ENCODE measurements around the gene PRPF38B. TPM values are rescaled to one million over a fixed set of nuclear protein-coding genes. Genes with fewer than 3 reads are reported as not detected.

PRPF38B gene
- total and polyA plus RNA-seq, 4 donors: 16.9 to 56.8 (median 38.3) TPM

GRCh38 chr1:108708691-108709660 is 16.9 kb downstream of the PRPF38B start:
- no peak overlapping the region for H3K27ac ChIP-seq (ENCODE audit: low read depth, low read length)
- 82% methylated on average over 5 of the region's 7 CpGs for WGBS (ENCODE audit: insufficient coverage)
- no peaks in the 10 kb centered on the region for H3K4me1 ChIP-seq (ENCODE audit: control insufficient read depth, insufficient read depth, low read length)
- H3K9me3 ChIP-seq (ENCODE audit: control insufficient read depth, insufficient read depth, low read length): no peaks in the 10 kb centered on the region
- no peaks in the 10 kb centered on the region for H3K36me3 ChIP-seq (ENCODE audit: control insufficient read depth, insufficient read depth, low read length)
- no peaks in the 10 kb centered on the region for H3K27me3 ChIP-seq (ENCODE audit: control insufficient read depth, insufficient read depth, low read length)
- no peak overlapping the region for H3K4me3 ChIP-seq (ENCODE audit: low read depth, low read length)
- DNase-seq (ENCODE audit: low read depth in 4 of 6, low spot score in 6 of 6): no peak

- no peaks in the 10 kb centered on the region for H3K9me3 ChIP-seq (ENCODE audit: control insufficient read depth, insufficient read depth, low read length)
- 0% methylated on average over 1 of the region's 9 CpGs for WGBS (ENCODE audit: insufficient coverage)
- no peaks in the 10 kb centered on the region for H3K36me3 ChIP-seq (ENCODE audit: control insufficient read depth, insufficient read depth, low read length)
These were observed 20.6 kb downstream of the PRPF38B start, which contains the start of gene FNDC7 for GRCh38 chr1:108712606-108713150. FNDC7 (plus strand) TSS chr1:108712908; CDS start chr1:108712934, 26 bp downstream.

GRCh38 chr1:108715932-108716331 is 23.8 kb downstream of the PRPF38B start:
- Histone ChIP-seq H3K27ac (ENCODE audit: low read depth, low read length) (no peak overlapping the region), H3K27me3 (ENCODE audit: control insufficient read depth, insufficient read depth, low read length) (no peaks in the 10 kb centered on the region), H3K4me1 (ENCODE audit: control insufficient read depth, insufficient read depth, low read length) (peaks cover 12% of the 10 kb centered on the region), H3K9me3 (ENCODE audit: control insufficient read depth, insufficient read depth, low read length) (no peaks in the 10 kb centered on the region), H3K36me3 (ENCODE audit: control insufficient read depth, insufficient read depth, low read length) (no peaks in the 10 kb centered on the region), H3K4me3 (ENCODE audit: low read depth, low read length) (no peak overlapping the region)
- peak in 1 of 6 donors; percentile 17 for DNase-seq (ENCODE audit: low read depth in 4 of 6, low spot score in 6 of 6)
- 77% methylated on average over 3 of the region's 5 CpGs for WGBS (ENCODE audit: insufficient coverage)

More at GRCh38 chr1:108712606-108713150, 20.6 kb downstream of the PRPF38B start, which contains the start of gene FNDC7:
- Histone ChIP-seq H3K27me3 (ENCODE audit: control insufficient read depth, insufficient read depth, low read length) (no peaks in the 10 kb centered on the region), H3K4me1 (ENCODE audit: control insufficient read depth, insufficient read depth, low read length) (peaks cover 4% of the 10 kb centered on the region), H3K4me3 (ENCODE audit: low read depth, low read length) (no peak within 1 kb of the TSS), H3K27ac (ENCODE audit: low read depth, low read length) (no peak within 1 kb of the TSS)
- no peak for DNase-seq (ENCODE audit: low read depth in 4 of 6, low spot score in 6 of 6)

- H3K36me3 ChIP-seq (ENCODE audit: control insufficient read depth, insufficient read depth, low read length): no peaks in the 10 kb centered on the region
- H3K27ac ChIP-seq (ENCODE audit: low read depth, low read length): no peak overlapping the region
- H3K27me3 ChIP-seq (ENCODE audit: control insufficient read depth, insufficient read depth, low read length): no peaks in the 10 kb centered on the region
- H3K9me3 ChIP-seq (ENCODE audit: control insufficient read depth, insufficient read depth, low read length): no peaks in the 10 kb centered on the region
- peaks cover 12% of the 10 kb centered on the region for H3K4me1 ChIP-seq (ENCODE audit: control insufficient read depth, insufficient read depth, low read length)
- H3K4me3 ChIP-seq (ENCODE audit: low read depth, low read length): no peak overlapping the region
- peak in 1 of 6 donors; percentile 42 for DNase-seq (ENCODE audit: low read depth in 4 of 6, low spot score in 6 of 6)
- WGBS (ENCODE audit: insufficient coverage): no CpG with 5 or more reads among the region's 2 CpGs
These were observed 24.5 kb downstream of the PRPF38B start for GRCh38 chr1:108716437-108717230.

GRCh38 chr1:108717774-108718316 is 25.7 kb downstream of the PRPF38B start:
- no peak overlapping the region for H3K4me3 ChIP-seq (ENCODE audit: low read depth, low read length)
- DNase-seq (ENCODE audit: low read depth in 4 of 6, low spot score in 6 of 6): peak in 1 of 6 donors; percentile 15
- H3K9me3 ChIP-seq (ENCODE audit: control insufficient read depth, insufficient read depth, low read length): no peaks in the 10 kb centered on the region
- WGBS (ENCODE audit: insufficient coverage): 89% methylated on average over 8 of the region's 9 CpGs
- no peaks in the 10 kb centered on the region for H3K27me3 ChIP-seq (ENCODE audit: control insufficient read depth, insufficient read depth, low read length)
- H3K27ac ChIP-seq (ENCODE audit: low read depth, low read length): no peak overlapping the region
- H3K4me1 ChIP-seq (ENCODE audit: control insufficient read depth, insufficient read depth, low read length): peaks cover 12% of the 10 kb centered on the region
- no peaks in the 10 kb centered on the region for H3K36me3 ChIP-seq (ENCODE audit: control insufficient read depth, insufficient read depth, low read length)

GRCh38 chr1:108718927-108719655 is 27.0 kb downstream of the PRPF38B start:
- peak in 2 of 6 donors; percentile 35 to 43 for DNase-seq (ENCODE audit: low read depth in 4 of 6, low spot score in 6 of 6)
- 49% methylated on average over 4 of the region's 6 CpGs for whole genome bisulfite sequencing (ENCODE audit: insufficient coverage)
- Histone ChIP-seq H3K36me3 (ENCODE audit: control insufficient read depth, insufficient read depth, low read length) (no peaks in the 10 kb centered on the region), H3K4me1 (ENCODE audit: control insufficient read depth, insufficient read depth, low read length) (peaks cover 12% of the 10 kb centered on the region), H3K27ac (ENCODE audit: low read depth, low read length) (no peak overlapping the region), H3K9me3 (ENCODE audit: control insufficient read depth, insufficient read depth, low read length) (no peaks in the 10 kb centered on the region), H3K27me3 (ENCODE audit: control insufficient read depth, insufficient read depth, low read length) (no peaks in the 10 kb centered on the region), H3K4me3 (ENCODE audit: low read depth, low read length) (no peak overlapping the region)

- H3K27ac ChIP-seq (ENCODE audit: low read depth, low read length): no peak overlapping the region
- 83% methylated on average over 6 of the region's 8 CpGs for WGBS (ENCODE audit: insufficient coverage)
- no peaks in the 10 kb centered on the region for H3K36me3 ChIP-seq (ENCODE audit: control insufficient read depth, insufficient read depth, low read length)
- peak in 1 of 6 donors; percentile 7 for DNase-seq (ENCODE audit: low read depth in 4 of 6, low spot score in 6 of 6)
- no peaks in the 10 kb centered on the region for H3K9me3 ChIP-seq (ENCODE audit: control insufficient read depth, insufficient read depth, low read length)
- H3K27me3 ChIP-seq (ENCODE audit: control insufficient read depth, insufficient read depth, low read length): no peaks in the 10 kb centered on the region
- H3K4me3 ChIP-seq (ENCODE audit: low read depth, low read length): no peak overlapping the region
- H3K4me1 ChIP-seq (ENCODE audit: control insufficient read depth, insufficient read depth, low read length): peaks cover 12% of the 10 kb centered on the region
These were observed 27.7 kb downstream of the PRPF38B start for GRCh38 chr1:108719656-108720435.

- Histone ChIP-seq H3K4me1 (ENCODE audit: control insufficient read depth, insufficient read depth, low read length) (peaks cover 8% of the 10 kb centered on the region), H3K36me3 (ENCODE audit: control insufficient read depth, insufficient read depth, low read length) (no peaks in the 10 kb centered on the region), H3K9me3 (ENCODE audit: control insufficient read depth, insufficient read depth, low read length) (no peaks in the 10 kb centered on the region), H3K27ac (ENCODE audit: low read depth, low read length) (no peak overlapping the region), H3K4me3 (ENCODE audit: low read depth, low read length) (no peak overlapping the region), H3K27me3 (ENCODE audit: control insufficient read depth, insufficient read depth, low read length) (no peaks in the 10 kb centered on the region)
- WGBS (ENCODE audit: insufficient coverage): 86% methylated on average over 3 of the region's 6 CpGs
- DNase-seq (ENCODE audit: low read depth in 4 of 6, low spot score in 6 of 6): no peak
These were observed 30.2 kb downstream of the PRPF38B start for GRCh38 chr1:108722292-108722691.

Measured in spinal cord (tissue), 10 donors.